Fibroblast of skin of abdomen (primary cell): ENCODE measurements around the gene NPW.

ENCODE experiments used
- DNase-seq: peaks from one replicate; pipeline ENCODE4 v3.0.0-alpha.2; 2013

The NPW gene

GRCh38 chr16:2054543-2055245, 35.1 kb downstream of the NPW start:
- no peak for DNase-seq

- no peak for DNase-seq
These were observed 36.5 kb downstream of the NPW start for GRCh38 chr16:2056077-2056476.

- no peak for DNase-seq
These were observed 37.3 kb downstream of the NPW start for GRCh38 chr16:2056681-2057407.

- no peak for DNase-seq
These were observed 37.9 kb downstream of the NPW start for GRCh38 chr16:2057438-2057837.

GRCh38 chr16:2058420-2058819, 38.8 kb downstream of the NPW start:
- DNase-seq = no peak

GRCh38 chr16:2058872-2059271, 39.3 kb downstream of the NPW start:
- no peak for DNase-seq

- no peak for DNase-seq
These were observed 40.8 kb downstream of the NPW start for GRCh38 chr16:2060346-2060745.

GRCh38 chr16:2061023-2061422, 41.4 kb downstream of the NPW start:
- DNase-seq = no peak

DNA sequence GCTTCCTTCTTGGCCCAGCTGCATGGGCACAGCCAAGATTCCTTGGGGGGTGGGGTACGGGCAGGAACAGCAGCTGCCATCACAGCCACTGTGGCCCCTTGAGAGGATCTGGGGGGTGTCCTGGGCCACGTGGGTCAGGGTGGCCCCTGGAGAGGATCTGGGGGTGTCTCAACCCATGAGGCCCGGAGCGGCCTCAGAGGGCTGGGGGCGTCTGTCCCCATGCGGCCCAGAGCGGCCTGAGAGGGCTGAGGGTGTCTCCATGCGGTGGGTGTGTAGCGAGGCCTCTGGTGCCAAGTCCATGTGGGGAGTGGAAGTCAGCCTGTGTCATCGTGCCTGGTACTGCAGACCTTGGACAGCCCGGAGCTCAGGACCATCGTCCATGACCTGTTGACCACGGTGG, 41.9 kb downstream of the NPW start:
- no peak for DNase-seq

- no peak for DNase-seq
These were observed 43.2 kb downstream of the NPW start for GRCh38 chr16:2062801-2063200.

DNA sequence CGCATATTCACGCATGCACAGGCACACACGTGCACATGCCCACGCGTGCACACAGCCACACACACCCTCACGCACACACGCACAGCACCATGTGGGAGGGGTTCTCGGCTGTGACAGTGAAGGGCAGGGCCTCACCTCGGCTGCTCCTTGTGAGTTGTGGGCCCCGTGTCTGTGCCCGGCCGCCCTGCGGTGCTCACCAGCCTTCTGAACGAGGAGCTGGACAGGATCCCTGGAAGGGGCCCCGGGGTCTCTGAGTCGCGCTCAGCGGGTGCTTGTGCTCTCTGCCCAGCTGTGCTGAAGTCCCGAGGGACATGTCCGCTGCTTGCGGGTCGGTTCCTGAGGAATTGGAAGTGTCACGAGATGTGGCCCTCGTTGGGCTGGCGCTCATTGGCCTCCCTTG, 44.3 kb downstream of the NPW start:
- no peak for DNase-seq

DNA sequence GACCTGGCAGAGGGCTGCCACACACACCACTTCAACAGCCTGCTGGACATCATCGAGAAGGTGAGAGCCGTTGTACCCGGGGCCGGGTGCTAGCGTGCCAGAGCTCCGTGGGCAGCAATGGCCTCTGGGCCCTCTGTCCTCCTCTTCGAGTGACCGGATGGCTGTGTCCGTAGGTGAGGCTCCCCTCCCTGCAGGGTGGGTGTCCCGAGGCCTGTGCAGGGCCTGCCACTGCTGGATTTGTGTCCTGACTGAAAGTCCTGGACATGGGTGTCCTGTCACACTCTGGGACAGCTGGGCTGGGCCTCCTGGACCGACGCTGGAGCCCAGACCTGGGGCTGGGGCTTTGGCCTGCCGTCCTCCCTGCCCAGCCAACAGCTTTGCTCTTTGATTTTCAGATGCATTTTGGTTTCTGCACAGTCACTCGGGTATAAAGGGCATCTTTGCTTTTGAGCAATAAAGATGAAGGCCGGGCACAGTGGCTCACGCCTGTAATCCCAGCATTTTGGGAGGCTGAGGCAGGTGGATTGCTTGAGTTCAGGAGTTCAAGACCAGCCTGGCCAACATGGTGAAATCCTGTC, 44.9 kb downstream of the NPW start:
- no peak for DNase-seq

DNA sequence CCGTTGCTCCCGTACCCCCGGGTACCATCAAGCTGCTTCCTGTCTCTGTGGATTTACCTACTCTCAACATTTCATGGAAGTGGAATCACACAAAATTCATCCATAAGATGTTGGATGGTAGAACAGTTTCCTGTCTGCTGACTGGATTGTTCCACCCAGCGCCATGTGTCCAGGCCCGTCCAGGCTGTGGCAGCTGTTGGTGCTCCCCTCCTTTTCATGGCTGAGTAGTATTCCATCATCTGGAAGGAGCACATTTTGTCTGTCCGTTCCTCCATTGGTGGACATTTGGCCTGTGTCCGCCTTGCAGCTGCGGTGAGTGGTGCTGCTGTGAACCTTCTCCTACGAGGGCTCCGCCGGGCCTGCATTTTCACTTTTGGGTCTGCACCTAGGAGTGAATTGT, 46.6 kb downstream of the NPW start:
- DNase-seq = no peak
